Transverse colon (tissue), 4 donors: ENCODE data around the gene CYTH3. TPM values are rescaled to one million over a fixed set of nuclear protein-coding genes. Genes with fewer than 3 reads are reported as not detected.

Experiments
- DNase-seq: peaks from one replicate; pipeline ENCODE4 v3.0.0-alpha.2; 2019
- H3K27ac ChIP-seq, 4 donors: fragments of 200-600 bp; sonication (generic); 2 replicates each; pipeline ENCODE4 v1.5.1; 2016 to 2018; ENCODE audit warnings: inconsistent platforms in 4 of 4
- H3K27me3 ChIP-seq: fragments of 200-600 bp; sonication (generic); 2 replicates; pipeline ENCODE4 v1.5.1; 2017; ENCODE audit warnings: inconsistent platforms
- H3K36me3 ChIP-seq, 4 donors: fragments of 200-600 bp; sonication (generic); 2 replicates each; pipeline ENCODE4 v1.5.1; 2017 to 2019; ENCODE audit warnings: inconsistent platforms in 4 of 4
- H3K4me1 ChIP-seq, 4 donors: fragments of 200-600 bp; sonication (generic); 2 replicates each; pipeline ENCODE4 v1.5.1; 2017 to 2020; ENCODE audit warnings: inconsistent platforms in 4 of 4
- H3K4me3 ChIP-seq, 4 donors: fragments of 200-600 bp; sonication (generic); 1 replicate in 1 of 4; 2 replicates in 3 of 4; pipeline versions ENCODE4 v1.5.1 to v1.6.1; 2017 to 2019; ENCODE audit warnings: inconsistent platforms in 4 of 4
- H3K9me3 ChIP-seq, 2 donors: fragments of 200-600 bp; sonication (generic); 2 replicates each; pipeline ENCODE4 v1.5.1; 2017 to 2019; ENCODE audit warnings: inconsistent platforms in 2 of 2
- EP300 ChIP-seq: sonication (generic); formaldehyde crosslinking; IDR thresholded peaks from one replicate; pipeline ENCODE4 v1.6.1; 2017; ENCODE audit warnings: antibody characterized with exemption, low read depth
- POLR2A ChIP-seq: fragments of 450-650 bp; IDR thresholded peaks from one replicate; pipeline ENCODE4 v1.6.1; 2016; ENCODE audit warnings: antibody characterized with exemption, mild to moderate bottlenecking, moderate library complexity
- POLR2AphosphoS5 ChIP-seq, 3 donors: sonication (generic); formaldehyde crosslinking; IDR thresholded peaks; one replicate each; pipeline ENCODE4 v1.6.1; 2016; ENCODE audit warnings: antibody characterized with exemption in 3 of 3
- WGBS, 2 donors: methylation state at CpG; one replicate each; pipeline ENCODE4 v1.1.5; 2018; ENCODE audit warnings: low coverage in 1 of 2; 5-methylcytosine and 5-hydroxymethylcytosine counted together
- in situ Hi-C, 4 donors: fragments of 200-750 bp; cut with MboI; loops; one replicate each; pipeline versions ENCODE4 v1.15.0 to v1.15.1; 2017; ENCODE audit warnings: low sequenced_read_pairs in 3 of 4, low pct_ligation_motif_present in 1 of 4, low pct_unique_long_range_greater_than_20kb in 1 of 4
- intact Hi-C: fragments of 100-400 bp; cut with DNase I; formaldehyde crosslinking; loops from one replicate; pipeline ENCODE4 v1.15.1; 2023; ENCODE audit warnings: low total_unique reads
- total RNA-seq, 4 donors: library from RNA; depleted of rRNA; stranded (reverse); fragments of >200 nt; gene quantifications; one replicate each; pipeline ENCODE4 v1.1.0, GENCODE V29; 2016
- TF ChIP-seq, protein P1 (sequence below), 5 experiments: fragments of 200-600 bp in 3 of 5; fragments of 450-650 bp in 2 of 5; sonication (generic) in 3 of 5; IDR thresholded peaks; 1 replicate in 2 of 5; 2 replicates in 3 of 5; pipeline ENCODE4 v1.5.1; 2016 to 2017; ENCODE audit warnings: antibody characterized with exemption in 5 of 5, inconsistent platforms in 3 of 5, mild to moderate bottlenecking in 2 of 5, moderate library complexity in 1 of 5

The CYTH3 gene
- total RNA-seq, 4 donors from 2014 or later: 15.0 to 25.4 (median 19.4) TPM

DNA sequence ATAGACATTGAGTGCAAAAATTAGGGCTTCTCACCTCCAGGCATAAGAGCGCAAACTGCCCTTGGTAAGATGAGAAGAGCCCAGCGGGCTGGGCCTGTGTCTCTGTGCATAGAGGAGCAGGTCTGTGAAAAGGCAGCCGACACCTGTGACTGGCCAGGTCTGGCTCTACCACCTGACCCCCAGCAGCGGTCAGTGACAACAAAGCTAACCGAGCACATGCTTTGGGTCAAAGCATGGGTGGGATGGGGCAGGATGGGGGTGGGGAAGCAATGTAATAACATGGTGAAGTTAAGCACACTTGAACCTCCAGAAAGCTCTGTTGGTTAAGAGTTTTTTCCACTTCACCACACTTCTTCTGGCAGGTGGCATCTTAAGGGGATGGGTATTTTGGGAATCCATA is 29.3 kb downstream of the CYTH3 start:
- Histone ChIP-seq H3K27ac (no peak overlapping the region), H3K4me3 (no peak overlapping the region), H3K36me3 (no peaks in the 10 kb centered on the region), H3K9me3 (no peaks in the 10 kb centered on the region), H3K27me3 (no peaks in the 10 kb centered on the region), H3K4me1 (peaks cover 0 to 4% (median under 1%) of the 10 kb centered on the region in 4 donors)
- TF ChIP-seq, protein P1, sequence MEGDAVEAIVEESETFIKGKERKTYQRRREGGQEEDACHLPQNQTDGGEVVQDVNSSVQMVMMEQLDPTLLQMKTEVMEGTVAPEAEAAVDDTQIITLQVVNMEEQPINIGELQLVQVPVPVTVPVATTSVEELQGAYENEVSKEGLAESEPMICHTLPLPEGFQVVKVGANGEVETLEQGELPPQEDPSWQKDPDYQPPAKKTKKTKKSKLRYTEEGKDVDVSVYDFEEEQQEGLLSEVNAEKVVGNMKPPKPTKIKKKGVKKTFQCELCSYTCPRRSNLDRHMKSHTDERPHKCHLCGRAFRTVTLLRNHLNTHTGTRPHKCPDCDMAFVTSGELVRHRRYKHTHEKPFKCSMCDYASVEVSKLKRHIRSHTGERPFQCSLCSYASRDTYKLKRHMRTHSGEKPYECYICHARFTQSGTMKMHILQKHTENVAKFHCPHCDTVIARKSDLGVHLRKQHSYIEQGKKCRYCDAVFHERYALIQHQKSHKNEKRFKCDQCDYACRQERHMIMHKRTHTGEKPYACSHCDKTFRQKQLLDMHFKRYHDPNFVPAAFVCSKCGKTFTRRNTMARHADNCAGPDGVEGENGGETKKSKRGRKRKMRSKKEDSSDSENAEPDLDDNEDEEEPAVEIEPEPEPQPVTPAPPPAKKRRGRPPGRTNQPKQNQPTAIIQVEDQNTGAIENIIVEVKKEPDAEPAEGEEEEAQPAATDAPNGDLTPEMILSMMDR (IDR thresholded peaks at IDR 0.05): no peak
- no peak for TF ChIP-seq EP300
- TF ChIP-seq POLR2AphosphoS5 (IDR thresholded peaks at IDR 0.05): no peak
- no peak for TF ChIP-seq POLR2A
- no peak for DNase-seq
- in situ Hi-C loops: no loop called here
- intact Hi-C loops: no loop called here
- 96 to 100% methylated on average over 1 to 5 of the region's 5 CpGs for WGBS, 2 donors

DNA sequence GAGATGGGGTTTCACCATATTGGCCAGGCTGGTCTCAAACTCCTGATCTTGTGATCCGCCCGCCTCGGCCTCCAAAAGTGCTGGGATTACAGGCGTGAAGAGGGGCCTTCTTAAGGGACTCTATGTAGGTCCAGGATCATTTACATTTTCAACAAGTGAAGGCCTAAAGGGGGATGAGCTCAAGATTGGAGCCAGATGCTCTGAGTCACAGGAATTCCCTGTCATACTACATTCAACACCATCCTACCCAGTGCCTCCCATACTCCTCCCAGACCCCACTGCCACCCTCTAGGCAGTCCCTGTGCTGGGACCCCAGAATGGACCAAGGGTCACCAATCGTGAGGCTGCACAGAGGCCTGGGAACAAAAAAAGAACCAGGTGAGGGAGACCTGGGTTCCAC is 29.9 kb downstream of the CYTH3 start:
- intact Hi-C loops (no loop called here), in situ Hi-C loops (no loop called here)
- TF ChIP-seq, protein P1 (IDR thresholded peaks at IDR 0.05): no peak
- TF ChIP-seq POLR2AphosphoS5 (IDR thresholded peaks at IDR 0.05) (no peak), EP300 (no peak), POLR2A (no peak)
- no peak overlapping the region for H3K4me3 ChIP-seq
- no peak for DNase-seq
- 95% methylated on average over 5 of the region's 5 CpGs; no CpG with 5 or more reads in 1 of the 2 donors for WGBS, 2 donors
- H3K36me3 ChIP-seq: no peaks in the 10 kb centered on the region
- no peak overlapping the region for H3K27ac ChIP-seq
- H3K27me3 ChIP-seq: no peaks in the 10 kb centered on the region
- peaks cover 0 to 4% (median under 1%) of the 10 kb centered on the region in 4 donors for H3K4me1 ChIP-seq
- H3K9me3 ChIP-seq: no peaks in the 10 kb centered on the region

DNA sequence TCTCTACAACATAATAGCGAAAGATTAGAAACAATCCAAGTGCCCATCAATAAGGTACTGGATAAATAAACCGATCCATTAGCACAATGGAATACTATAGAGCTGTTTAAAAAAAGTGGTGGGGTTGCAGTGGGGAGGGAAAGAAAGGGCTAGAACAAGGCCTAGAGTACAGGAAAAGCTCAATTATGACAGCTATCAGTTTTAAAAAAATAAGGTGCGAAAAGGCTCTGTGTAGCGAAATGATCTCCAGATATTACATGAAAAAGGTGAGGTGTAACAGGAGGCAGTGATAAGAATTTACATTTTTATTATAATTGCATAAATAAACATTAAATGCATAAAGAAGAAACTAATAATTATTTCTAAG is 30.8 kb downstream of the CYTH3 start:
- Histone ChIP-seq H3K4me1 (peaks cover 0 to 3% (median 1%) of the 10 kb centered on the region in 4 donors), H3K27ac (no peak overlapping the region), H3K4me3 (no peak overlapping the region), H3K27me3 (no peaks in the 10 kb centered on the region), H3K36me3 (no peaks in the 10 kb centered on the region), H3K9me3 (no peaks in the 10 kb centered on the region)
- intact Hi-C loops (no loop called here), in situ Hi-C loops (no loop called here)
- DNase-seq: no peak
- TF ChIP-seq, protein P1 (IDR thresholded peaks at IDR 0.05): no peak
- TF ChIP-seq POLR2A: no peak
- TF ChIP-seq POLR2AphosphoS5 (IDR thresholded peaks at IDR 0.05): no peak
- WGBS, 2 donors: 93 to 98% methylated on average over 4 of the region's 4 CpGs

DNA sequence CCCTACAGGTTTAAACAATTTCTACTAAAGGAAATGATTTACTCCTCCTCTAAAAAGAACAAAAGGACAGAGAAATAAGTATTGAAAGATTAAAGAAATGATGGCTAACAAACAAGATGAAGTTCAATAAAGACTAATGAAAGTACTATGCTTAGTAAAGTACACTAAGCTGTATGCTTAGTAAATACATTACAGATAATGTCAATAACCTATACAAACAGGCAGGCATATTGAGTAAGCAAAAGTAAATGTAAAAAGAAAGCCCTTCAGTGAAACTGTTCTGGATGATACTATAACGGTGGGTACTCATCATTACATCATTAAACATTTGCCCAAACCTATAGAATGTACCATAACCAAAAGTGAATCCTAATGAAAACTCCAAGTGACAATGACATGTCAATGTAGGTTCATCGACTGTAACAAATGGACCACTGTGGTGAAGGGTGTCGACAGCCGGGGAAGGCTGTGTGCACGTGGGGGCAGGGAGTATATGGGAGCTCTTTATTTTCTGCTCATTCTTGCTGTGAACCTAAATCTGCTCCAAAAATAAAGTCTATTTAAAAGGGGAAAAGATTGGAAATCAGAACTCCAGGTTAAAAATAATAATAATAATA is 34.0 kb downstream of the CYTH3 start:
- WGBS, 2 donors: 29 to 88% methylated on average over 1 to 5 of the region's 5 CpGs
- TF ChIP-seq EP300 (no peak), POLR2A (no peak), POLR2AphosphoS5 (IDR thresholded peaks at IDR 0.05) (no peak)
- TF ChIP-seq, protein P1 (IDR thresholded peaks at IDR 0.05): no peak
- DNase-seq: no peak
- in situ Hi-C loops (no loop called here), intact Hi-C loops (no loop called here)
- Histone ChIP-seq H3K4me3 (no peak overlapping the region), H3K27ac (no peak overlapping the region), H3K4me1 (peaks cover 0 to 3% (median 1%) of the 10 kb centered on the region in 4 donors), H3K27me3 (no peaks in the 10 kb centered on the region), H3K36me3 (no peaks in the 10 kb centered on the region), H3K9me3 (no peaks in the 10 kb centered on the region)
